Hepatic stellate cell (primary cell): ENCODE data around the gene ARPP21.
"Not testable (repeated sequence)": the region's sequence is repeated elsewhere in the genome, so short reads cannot be mapped to it uniquely, and the experiment has no call there.

Source experiments
- DNase-seq: peaks from one replicate; pipeline ENCODE4 v3.0.0; 2011; ENCODE audit warnings: low spot score

ARPP21 gene

GRCh38 chr3:35780800-35781199, 141.5 kb downstream of the ARPP21 start:
- DNase-seq: no peak

- DNase-seq: no peak
Measured at GRCh38 chr3:35781558-35781957, 142.2 kb downstream of the ARPP21 start.

GRCh38 chr3:35782355-35782754, 143.0 kb downstream of the ARPP21 start:
- no peak for DNase-seq

GRCh38 chr3:35784169-35784568, 144.8 kb downstream of the ARPP21 start:
- no peak for DNase-seq

- DNase-seq: no peak
Measured at GRCh38 chr3:35785234-35785888, 146.0 kb downstream of the ARPP21 start.

GRCh38 chr3:35787936-35788335, 148.6 kb downstream of the ARPP21 start:
- no peak for DNase-seq

- no peak for DNase-seq
Measured at GRCh38 chr3:35789042-35789831, 149.9 kb downstream of the ARPP21 start.

GRCh38 chr3:35790764-35791163, 151.4 kb downstream of the ARPP21 start:
- DNase-seq: no peak

- DNase-seq: no peak
Measured at GRCh38 chr3:35793667-35794066, 154.3 kb downstream of the ARPP21 start.

- no peak for DNase-seq
Measured at GRCh38 chr3:35800960-35801459, 161.7 kb downstream of the ARPP21 start.

GRCh38 chr3:35814531-35814930, 175.2 kb downstream of the ARPP21 start:
- no peak for DNase-seq

- DNase-seq: not testable (repeated sequence)
Measured at GRCh38 chr3:35815796-35816195, 176.5 kb downstream of the ARPP21 start.

GRCh38 chr3:35817216-35817615, 177.9 kb downstream of the ARPP21 start:
- no peak for DNase-seq

GRCh38 chr3:35832140-35832571, 192.8 kb downstream of the ARPP21 start:
- no peak for DNase-seq
